GM12801 (cell line): ENCODE results near the gene NUP188.

Experiments
- TF ChIP-seq, protein P1 (sequence below): IDR thresholded peaks from one replicate; pipeline ENCODE4 v1.5.1; 2011; ENCODE audit warnings: control low read depth; ENCODE audit not compliant: insufficient read length; ENCODE audit errors: extremely low read depth

Gene NUP188

DNA sequence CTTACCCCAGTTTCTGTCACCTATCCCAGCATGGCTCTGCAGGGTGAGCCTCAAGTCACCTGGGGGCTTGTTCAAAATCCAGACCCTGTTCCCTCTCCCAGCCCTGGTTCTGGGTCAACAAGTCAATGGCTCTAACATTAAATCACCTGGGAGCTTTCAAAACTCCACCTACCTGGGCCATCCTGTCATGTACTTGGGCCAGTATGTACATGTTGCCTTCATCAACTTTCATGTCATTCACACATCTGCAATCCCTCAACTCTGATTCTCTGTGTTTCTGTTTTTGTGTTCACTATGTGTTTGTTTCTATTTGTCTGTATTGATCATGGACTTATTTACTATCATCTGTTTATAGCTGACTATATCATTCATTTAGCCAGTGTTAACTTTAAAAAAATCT is 82.7 kb downstream of the NUP188 start:
- TF ChIP-seq, protein P1, sequence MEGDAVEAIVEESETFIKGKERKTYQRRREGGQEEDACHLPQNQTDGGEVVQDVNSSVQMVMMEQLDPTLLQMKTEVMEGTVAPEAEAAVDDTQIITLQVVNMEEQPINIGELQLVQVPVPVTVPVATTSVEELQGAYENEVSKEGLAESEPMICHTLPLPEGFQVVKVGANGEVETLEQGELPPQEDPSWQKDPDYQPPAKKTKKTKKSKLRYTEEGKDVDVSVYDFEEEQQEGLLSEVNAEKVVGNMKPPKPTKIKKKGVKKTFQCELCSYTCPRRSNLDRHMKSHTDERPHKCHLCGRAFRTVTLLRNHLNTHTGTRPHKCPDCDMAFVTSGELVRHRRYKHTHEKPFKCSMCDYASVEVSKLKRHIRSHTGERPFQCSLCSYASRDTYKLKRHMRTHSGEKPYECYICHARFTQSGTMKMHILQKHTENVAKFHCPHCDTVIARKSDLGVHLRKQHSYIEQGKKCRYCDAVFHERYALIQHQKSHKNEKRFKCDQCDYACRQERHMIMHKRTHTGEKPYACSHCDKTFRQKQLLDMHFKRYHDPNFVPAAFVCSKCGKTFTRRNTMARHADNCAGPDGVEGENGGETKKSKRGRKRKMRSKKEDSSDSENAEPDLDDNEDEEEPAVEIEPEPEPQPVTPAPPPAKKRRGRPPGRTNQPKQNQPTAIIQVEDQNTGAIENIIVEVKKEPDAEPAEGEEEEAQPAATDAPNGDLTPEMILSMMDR: no peak

DNA sequence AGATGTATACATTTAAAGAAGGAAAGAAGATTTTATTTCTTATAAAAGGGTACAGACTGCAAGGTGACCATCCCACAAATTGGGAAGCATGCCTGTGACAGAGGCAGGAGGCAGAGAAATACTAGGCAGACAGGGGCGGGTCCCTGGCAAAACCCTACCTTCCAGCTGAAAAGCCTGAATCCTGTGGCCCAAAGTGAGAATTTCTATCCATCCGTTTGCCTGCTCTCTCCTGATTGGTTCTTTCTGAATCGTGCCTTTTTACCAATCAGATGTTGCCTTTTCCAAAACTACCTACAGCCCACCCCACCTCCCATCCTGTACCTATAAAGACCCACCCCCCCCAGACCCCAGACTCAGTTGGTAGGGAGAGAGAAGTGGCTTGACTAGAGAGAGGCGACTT is 84.0 kb downstream of the NUP188 start:
- TF ChIP-seq, protein P1: no peak

DNA sequence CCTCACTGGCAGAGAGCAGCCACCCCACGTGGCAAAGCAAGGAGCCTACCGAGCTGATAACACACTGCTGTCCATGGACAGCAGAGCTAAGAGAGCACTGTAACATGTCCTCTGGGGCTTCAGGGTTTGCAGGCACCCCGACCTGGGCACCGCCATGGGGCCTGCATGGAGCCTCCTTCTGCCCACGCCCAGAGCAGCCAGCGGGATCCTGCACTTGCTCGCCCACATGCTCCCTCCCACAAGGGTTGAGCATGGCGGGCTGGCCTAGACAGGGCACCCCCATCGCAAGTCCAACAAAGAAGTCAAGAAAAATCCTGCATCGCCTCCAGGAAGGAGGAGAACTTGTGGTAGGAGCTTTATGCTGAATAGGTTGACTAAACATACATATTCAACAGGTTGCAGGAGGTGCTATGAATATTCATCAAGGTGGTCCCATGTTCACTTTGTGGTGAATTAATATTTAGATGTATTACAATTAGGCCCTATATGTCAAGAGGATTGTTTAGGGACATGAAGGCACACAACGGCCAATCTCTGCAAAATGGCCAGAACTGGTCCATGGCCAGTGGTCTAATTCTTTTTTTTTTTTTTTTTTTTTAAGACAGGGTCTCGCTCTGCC is 85.2 kb downstream of the NUP188 start:
- TF ChIP-seq, protein P1: no peak

DNA sequence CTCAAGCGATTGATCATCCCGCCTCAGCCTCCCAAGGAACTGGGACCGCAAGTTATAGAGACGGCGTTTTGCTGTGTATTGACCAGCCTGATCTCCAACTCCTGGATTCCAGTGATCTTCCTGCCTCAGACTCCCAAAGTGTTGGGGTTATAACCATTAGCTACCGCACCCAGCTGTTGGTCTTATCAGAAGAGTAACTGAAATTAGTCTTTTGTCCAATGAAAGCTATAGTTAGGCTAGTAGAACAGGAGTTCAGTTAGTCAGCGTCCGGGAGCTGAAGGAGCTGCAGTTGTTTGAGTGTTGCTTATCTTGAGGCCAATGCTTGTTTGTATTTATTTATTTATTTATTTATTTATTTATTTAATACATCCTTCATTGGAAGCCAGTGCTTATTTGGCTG is 85.7 kb downstream of the NUP188 start:
- TF ChIP-seq, protein P1: no peak

DNA sequence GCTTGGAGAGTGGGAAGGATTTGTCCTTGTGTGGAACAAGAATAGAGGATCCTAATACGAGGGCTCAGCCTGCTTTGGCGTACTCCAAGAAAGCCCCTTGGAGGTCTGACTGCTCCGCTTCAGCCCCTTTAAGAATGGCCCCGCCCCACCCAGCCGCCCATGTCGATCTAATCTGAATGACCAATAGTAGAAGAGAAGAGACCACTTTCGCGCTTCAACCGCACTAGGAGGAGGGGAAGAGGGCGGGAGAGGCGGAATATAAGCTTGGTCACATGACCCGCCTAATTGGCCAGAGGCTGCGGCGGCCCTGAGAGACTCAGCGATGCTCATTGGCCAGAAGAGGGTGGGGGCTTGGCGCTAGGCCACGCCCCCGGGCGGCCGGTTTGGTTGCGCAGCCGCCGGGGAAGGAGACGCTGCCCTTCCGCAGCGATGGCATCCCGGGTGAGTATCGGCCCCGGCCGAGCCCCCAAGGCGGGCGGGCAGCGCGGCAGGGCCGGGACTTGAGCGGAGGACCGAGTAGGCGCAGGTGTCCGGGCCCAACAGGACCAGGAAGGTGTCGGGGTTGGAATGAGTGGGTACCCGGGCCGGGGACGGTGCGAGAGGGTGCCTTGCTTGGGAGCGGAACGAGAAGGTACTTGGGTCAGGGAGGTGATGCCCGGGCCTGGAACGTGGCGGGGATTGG is 88.9 kb downstream of the NUP188 start, which contains the start of gene MIGA2:
MIGA2 (plus strand) TSS at position 386 of the 682 bp plus-strand sequence. CDS start 3,969 bp downstream, outside the sequence.
- TF ChIP-seq, protein P1: no peak

DNA sequence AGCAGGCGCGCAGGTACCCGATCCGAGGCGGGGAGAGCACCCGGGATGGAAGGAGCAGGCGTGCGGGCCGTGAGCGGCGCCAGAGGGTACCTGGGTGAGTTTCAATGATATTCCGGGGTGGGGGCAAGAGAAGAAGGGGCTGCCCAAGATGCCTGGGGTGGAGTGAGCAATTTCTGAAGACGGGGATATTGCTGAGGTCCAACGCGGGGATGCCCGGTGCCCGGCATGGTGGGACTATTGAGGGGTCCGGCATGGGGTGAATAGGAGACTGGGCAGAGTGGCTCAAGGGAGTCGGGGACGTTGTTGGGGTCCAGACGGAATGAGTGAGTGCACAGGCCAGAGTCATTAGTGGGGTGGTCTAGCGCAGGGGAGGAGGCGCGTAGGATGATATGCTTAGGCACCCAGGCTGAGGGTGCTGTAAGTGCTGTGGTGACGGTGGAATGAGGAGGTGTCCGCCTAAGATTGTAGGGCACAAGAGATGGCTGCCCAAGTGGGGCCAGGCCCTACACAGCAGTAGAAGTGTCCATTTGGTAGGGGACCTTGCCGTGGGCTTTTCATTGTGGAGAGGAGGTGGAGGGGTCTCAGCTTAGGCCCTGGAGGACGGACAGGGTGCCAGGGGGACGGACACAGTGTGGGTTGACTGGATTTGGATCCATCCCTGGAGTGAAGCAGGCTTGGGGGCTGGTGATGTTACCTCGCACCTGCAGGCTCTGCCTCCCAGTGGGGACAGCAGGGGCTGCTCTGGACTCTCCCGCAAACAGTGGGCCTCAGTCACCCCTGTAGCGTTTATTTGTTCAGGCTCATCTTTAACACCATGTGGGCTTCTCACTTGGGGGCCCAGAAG is 89.6 kb downstream of the NUP188 start:
- TF ChIP-seq, protein P1: no peak

DNA sequence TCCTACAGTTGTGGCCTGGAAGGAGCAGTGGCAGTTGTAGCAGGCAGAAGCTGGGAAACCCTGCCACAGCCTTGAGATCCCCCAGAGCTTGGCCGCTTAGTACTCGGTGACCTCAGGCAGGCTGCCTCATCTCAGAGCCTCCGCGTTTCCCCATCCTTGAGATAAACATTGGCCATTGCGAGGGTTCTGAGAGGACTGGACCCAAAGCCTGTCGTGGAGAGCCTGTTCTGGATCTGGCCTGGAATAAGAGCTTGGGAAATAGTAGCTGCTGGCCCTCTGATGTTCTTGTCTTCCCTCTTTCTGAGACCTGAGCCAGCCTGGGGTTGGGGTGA is 90.2 kb downstream of the NUP188 start:
- TF ChIP-seq, protein P1: no peak
